OCI-LY7 (cell line): ENCODE data around the gene CHRM5.

Source experiments
- EZH2phosphoT487 ChIP-seq: fragments of 200-600 bp; sonication (generic); IDR thresholded peaks from 2 replicates; pipeline ENCODE4 v1.6.1; 2018; ENCODE audit warnings: low read depth, borderline replicate concordance, mild to moderate bottlenecking, mixed run types, antibody characterized with exemption, low read length, moderate library complexity, mixed read lengths
- TF ChIP-seq, protein P1 (sequence below): fragments of 200-600 bp; sonication (generic); conservative IDR thresholded peaks from 2 replicates; pipeline ENCODE4 v1.5.1; 2014; ENCODE audit warnings: mild to moderate bottlenecking, antibody characterized with exemption, low read length, moderate library complexity, mixed read lengths

DNA sequence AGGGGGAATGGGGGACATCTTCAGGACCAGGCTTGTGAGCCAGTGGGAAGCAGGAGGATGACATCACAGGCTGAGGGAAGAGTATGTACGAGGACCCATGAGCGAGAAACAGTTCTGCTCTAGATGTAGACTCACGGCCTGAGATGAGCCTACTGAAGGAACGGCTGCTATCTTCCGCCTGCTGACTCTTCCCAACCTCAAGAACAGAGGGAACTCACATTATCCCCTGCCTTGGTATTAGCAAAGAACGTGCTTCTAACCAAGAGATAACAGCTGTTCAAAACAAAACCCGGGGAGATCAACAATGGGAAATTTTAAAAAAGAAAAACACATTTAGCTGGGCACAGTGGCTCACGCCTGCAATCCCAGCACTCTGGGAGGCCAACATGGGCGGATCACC is 45.4 kb downstream of the CHRM5 start:
- TF ChIP-seq, protein P1, sequence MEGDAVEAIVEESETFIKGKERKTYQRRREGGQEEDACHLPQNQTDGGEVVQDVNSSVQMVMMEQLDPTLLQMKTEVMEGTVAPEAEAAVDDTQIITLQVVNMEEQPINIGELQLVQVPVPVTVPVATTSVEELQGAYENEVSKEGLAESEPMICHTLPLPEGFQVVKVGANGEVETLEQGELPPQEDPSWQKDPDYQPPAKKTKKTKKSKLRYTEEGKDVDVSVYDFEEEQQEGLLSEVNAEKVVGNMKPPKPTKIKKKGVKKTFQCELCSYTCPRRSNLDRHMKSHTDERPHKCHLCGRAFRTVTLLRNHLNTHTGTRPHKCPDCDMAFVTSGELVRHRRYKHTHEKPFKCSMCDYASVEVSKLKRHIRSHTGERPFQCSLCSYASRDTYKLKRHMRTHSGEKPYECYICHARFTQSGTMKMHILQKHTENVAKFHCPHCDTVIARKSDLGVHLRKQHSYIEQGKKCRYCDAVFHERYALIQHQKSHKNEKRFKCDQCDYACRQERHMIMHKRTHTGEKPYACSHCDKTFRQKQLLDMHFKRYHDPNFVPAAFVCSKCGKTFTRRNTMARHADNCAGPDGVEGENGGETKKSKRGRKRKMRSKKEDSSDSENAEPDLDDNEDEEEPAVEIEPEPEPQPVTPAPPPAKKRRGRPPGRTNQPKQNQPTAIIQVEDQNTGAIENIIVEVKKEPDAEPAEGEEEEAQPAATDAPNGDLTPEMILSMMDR, result no peak
- TF ChIP-seq EZH2phosphoT487, result no peak
